Spleen (tissue), 11 donors: Measurements from ENCODE around the gene TBPL1. TPM values are rescaled to one million over a fixed set of nuclear protein-coding genes. Genes with fewer than 3 reads are reported as not detected.

Experiments
- DNase-seq: peaks from one replicate; pipeline ENCODE4 v3.0.0-alpha.2; 2020
- H3K27ac ChIP-seq, 8 donors: fragments of 200-600 bp; sonication (generic) in 7 of 8; 1 replicate in 4 of 8; 2 replicates in 4 of 8; pipeline versions ENCODE4 v1.5.0 to v1.8.0; 2016 to 2021; ENCODE audit warnings: inconsistent platforms in 4 of 8, mild to moderate bottlenecking in 4 of 8, moderate library complexity in 1 of 8
- H3K27me3 ChIP-seq, 7 donors: fragments of 200-600 bp; sonication (generic) in 6 of 7; replicated peaks in 1 of 7; 1 replicate in 4 of 7; 2 replicates in 3 of 7; pipeline versions ENCODE4 v1.5.0 to v1.8.0; 2016 to 2021; ENCODE audit warnings: inconsistent platforms in 3 of 7, mild to moderate bottlenecking in 1 of 7
- H3K36me3 ChIP-seq, 6 donors: fragments of 200-600 bp; sonication (generic) in 5 of 6; 1 replicate in 4 of 6; 2 replicates in 2 of 6; pipeline versions ENCODE4 v1.5.0 to v1.8.0; 2016 to 2021; ENCODE audit warnings: inconsistent platforms in 2 of 6
- H3K4me1 ChIP-seq, 6 donors: fragments of 200-600 bp; sonication (generic) in 5 of 6; 1 replicate in 3 of 6; 2 replicates in 3 of 6; pipeline versions ENCODE4 v1.5.0 to v1.8.0; 2016 to 2021; ENCODE audit warnings: inconsistent platforms in 3 of 6
- H3K4me3 ChIP-seq, 8 donors: fragments of 200-600 bp; sonication (generic) in 7 of 8; 1 replicate in 4 of 8; 2 replicates in 4 of 8; pipeline versions ENCODE4 v1.5.0 to v1.8.0; 2016 to 2021; ENCODE audit warnings: inconsistent platforms in 4 of 8, mild to moderate bottlenecking in 4 of 8, moderate library complexity in 2 of 8
- H3K9me3 ChIP-seq, 8 donors: fragments of 200-600 bp; sonication (generic) in 7 of 8; 1 replicate in 4 of 8; 2 replicates in 4 of 8; pipeline versions ENCODE4 v1.5.0 to v1.8.0; 2016 to 2021; ENCODE audit warnings: inconsistent platforms in 4 of 8
- POLR2A ChIP-seq, 3 donors: fragments of 450-650 bp; IDR thresholded peaks; one replicate each; pipeline ENCODE4 v1.5.1; 2017; ENCODE audit warnings: antibody characterized with exemption in 3 of 3, mild to moderate bottlenecking in 1 of 3
- POLR2AphosphoS5 ChIP-seq, 3 donors: sonication (generic); formaldehyde crosslinking; IDR thresholded peaks; one replicate each; pipeline ENCODE4 v1.5.1; 2017; ENCODE audit warnings: antibody characterized with exemption in 3 of 3
- WGBS, 5 donors: extraction: QIAGEN DNeasy Blood & Tissue Kit in 3 of 5; methylation state at CpG; one replicate each; pipeline versions ENCODE4 v1.1.5 to v1.1.7; 2013 to 2018; 5-methylcytosine and 5-hydroxymethylcytosine counted together
- intact Hi-C: fragments of 100-400 bp; cut with DNase I; formaldehyde crosslinking; loops from one replicate; pipeline ENCODE4 v1.15.0; 2023; ENCODE audit warnings: low total_unique reads
- polyA plus RNA-seq, 3 donors: library from polyadenylated mRNA; stranded (reverse); fragments of 200-250 nt; gene quantifications; one replicate each; pipeline ENCODE4 v1.2.1, GENCODE V29; 2013
- total RNA-seq, 7 donors: library from RNA; depleted of rRNA in 3 of 7; stranded (reverse); fragments of >200 nt in 3 of 7; fragmentation: NEBNext Ultra II Directional in 4 of 7; extraction: Animal tissue kit (Norgen Biotek cat#: 25700) in 4 of 7; gene quantifications; one replicate each; pipeline versions ENCODE4 v1.1.0 to v1.2.1, GENCODE V29; 2016 to 2021
- TF ChIP-seq, protein P1 (sequence below), 11 experiments: fragments of 200-600 bp in 7 of 11; fragments of 450-650 bp in 4 of 11; sonication (generic) in 4 of 11; IDR thresholded peaks in 8 of 11; conservative IDR thresholded peaks in 3 of 11; 1 replicate in 7 of 11; 2 replicates in 4 of 11; pipeline versions ENCODE4 v1.4.0 to v1.8.0; 2016 to 2021; ENCODE audit warnings: antibody characterized with exemption in 11 of 11, inconsistent platforms in 4 of 11, mild to moderate bottlenecking in 1 of 11
- donor health status: healthy with polysubstance abuse.
- donor health status: DM: no; HTN: no; CAD: no; lungs with moderate emphysema.
- donor health status: DM: no; HTN: no; CAD: no.
- donor health status: Bipolar disorder and iron deficiency.
- donor health status: healthy.
- donor health status: DM: no; HTN: no; CAD: no.
- donor health status: DM: yes; HTN: yes; CAD: no.

The TBPL1 gene
- total and polyA plus RNA-seq, 10 donors: 17.0 to 33.3 (median 27.6) TPM

DNA sequence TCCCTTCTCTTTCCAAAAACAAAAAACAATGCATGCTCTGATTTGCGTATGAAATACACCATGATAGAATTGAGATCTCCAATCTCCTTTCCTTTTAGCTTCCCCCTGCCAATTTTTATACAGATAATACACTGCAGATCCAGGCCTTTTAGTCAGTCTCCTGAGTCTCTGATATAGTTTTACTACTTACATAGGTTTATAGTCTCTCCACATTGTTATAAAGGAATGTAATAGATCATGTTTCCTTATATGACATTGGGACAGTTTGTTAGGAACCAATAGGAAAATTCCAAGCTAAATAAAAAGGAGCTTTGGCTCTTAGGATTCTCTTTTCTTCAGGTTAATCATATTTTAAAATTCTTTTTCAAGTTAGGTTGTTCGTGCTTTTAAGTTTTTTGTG, 36.5 kb downstream of the TBPL1 start:
- intact Hi-C loops: no loop called here
- H3K27me3 ChIP-seq: no peaks in the 10 kb centered on the region
- WGBS, 5 donors: 83 to 90% (median 88%) methylated on average over 2 of the region's 2 CpGs
- peaks cover 0 to 67% (median 27%) of the 10 kb centered on the region in 6 donors for H3K36me3 ChIP-seq
- H3K4me3 ChIP-seq: no peak overlapping the region
- no peaks in the 10 kb centered on the region for H3K9me3 ChIP-seq
- TF ChIP-seq POLR2AphosphoS5 (IDR thresholded peaks at IDR 0.05) (no peak), POLR2A (IDR thresholded peaks at IDR 0.05) (no peak)
- TF ChIP-seq, protein P1, sequence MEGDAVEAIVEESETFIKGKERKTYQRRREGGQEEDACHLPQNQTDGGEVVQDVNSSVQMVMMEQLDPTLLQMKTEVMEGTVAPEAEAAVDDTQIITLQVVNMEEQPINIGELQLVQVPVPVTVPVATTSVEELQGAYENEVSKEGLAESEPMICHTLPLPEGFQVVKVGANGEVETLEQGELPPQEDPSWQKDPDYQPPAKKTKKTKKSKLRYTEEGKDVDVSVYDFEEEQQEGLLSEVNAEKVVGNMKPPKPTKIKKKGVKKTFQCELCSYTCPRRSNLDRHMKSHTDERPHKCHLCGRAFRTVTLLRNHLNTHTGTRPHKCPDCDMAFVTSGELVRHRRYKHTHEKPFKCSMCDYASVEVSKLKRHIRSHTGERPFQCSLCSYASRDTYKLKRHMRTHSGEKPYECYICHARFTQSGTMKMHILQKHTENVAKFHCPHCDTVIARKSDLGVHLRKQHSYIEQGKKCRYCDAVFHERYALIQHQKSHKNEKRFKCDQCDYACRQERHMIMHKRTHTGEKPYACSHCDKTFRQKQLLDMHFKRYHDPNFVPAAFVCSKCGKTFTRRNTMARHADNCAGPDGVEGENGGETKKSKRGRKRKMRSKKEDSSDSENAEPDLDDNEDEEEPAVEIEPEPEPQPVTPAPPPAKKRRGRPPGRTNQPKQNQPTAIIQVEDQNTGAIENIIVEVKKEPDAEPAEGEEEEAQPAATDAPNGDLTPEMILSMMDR (IDR thresholded peaks at IDR 0.05 in 8 of 11, conservative IDR thresholded peaks at IDR 0.05 in 3 of 11): no peak
- peak overlapping the region in 1 of 8 donors; percentile 22 for H3K27ac ChIP-seq
- DNase-seq: no peak
- no peaks in the 10 kb centered on the region for H3K4me1 ChIP-seq

DNA sequence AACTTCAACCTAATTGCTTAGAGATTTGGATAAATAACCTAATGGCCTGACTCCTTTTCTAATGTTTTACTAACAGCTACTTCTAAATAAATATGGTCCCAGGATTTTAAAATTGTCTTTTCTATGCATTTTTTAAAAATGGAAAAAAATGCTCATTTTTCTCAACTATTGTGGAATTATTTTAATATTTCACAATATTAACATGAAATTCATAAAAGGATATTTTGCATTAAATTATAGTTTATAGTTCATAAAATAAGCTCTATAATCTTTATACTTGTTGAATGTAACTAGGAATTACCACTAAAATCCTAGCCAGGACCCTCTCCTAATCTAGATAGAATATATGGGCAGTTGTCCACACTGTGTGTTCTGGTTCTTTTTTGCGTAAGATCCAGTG, 37.3 kb downstream of the TBPL1 start:
- Histone ChIP-seq H3K4me3 (no peak overlapping the region), H3K4me1 (no peaks in the 10 kb centered on the region), H3K9me3 (no peaks in the 10 kb centered on the region), H3K27ac (no peak overlapping the region), H3K27me3 (no peaks in the 10 kb centered on the region), H3K36me3 (peaks cover 0 to 60% (median 21%) of the 10 kb centered on the region in 6 donors)
- DNase-seq: no peak
- 94 to 100% (median 97%) methylated on average over 1 of the region's 1 CpG for WGBS, 5 donors
- intact Hi-C loops: no loop called here
- TF ChIP-seq POLR2AphosphoS5 (IDR thresholded peaks at IDR 0.05) (no peak), POLR2A (IDR thresholded peaks at IDR 0.05) (no peak)
- TF ChIP-seq, protein P1 (IDR thresholded peaks at IDR 0.05 in 8 of 11, conservative IDR thresholded peaks at IDR 0.05 in 3 of 11): no peak

- DNase-seq: no peak
- no peaks in the 10 kb centered on the region for H3K27me3 ChIP-seq
- no peaks in the 10 kb centered on the region for H3K4me1 ChIP-seq
- intact Hi-C loops: no loop called here
- 80 to 97% (median 92%) methylated on average over 2 of the region's 2 CpGs for WGBS, 5 donors
- H3K9me3 ChIP-seq: no peaks in the 10 kb centered on the region
- no peak overlapping the region for H3K27ac ChIP-seq
- TF ChIP-seq, protein P1 (IDR thresholded peaks at IDR 0.05 in 8 of 11, conservative IDR thresholded peaks at IDR 0.05 in 3 of 11): no peak
- TF ChIP-seq POLR2AphosphoS5 (IDR thresholded peaks at IDR 0.05) (no peak), POLR2A (IDR thresholded peaks at IDR 0.05) (no peak)
- H3K36me3 ChIP-seq: peaks cover 0 to 52% (median 13%) of the 10 kb centered on the region in 6 donors
- H3K4me3 ChIP-seq: no peak overlapping the region
Observed at GRCh38 chr6:133991096-133991593, 38.1 kb downstream of the TBPL1 start.

- Histone ChIP-seq H3K4me3 (no peak overlapping the region), H3K36me3 (peaks cover 0 to 34% (median 4%) of the 10 kb centered on the region in 6 donors), H3K27me3 (no peaks in the 10 kb centered on the region), H3K9me3 (no peaks in the 10 kb centered on the region), H3K27ac (no peak overlapping the region), H3K4me1 (no peaks in the 10 kb centered on the region)
- no peak for DNase-seq
- intact Hi-C loops: no loop called here
- WGBS, 5 donors: 94 to 96% (median 95%) methylated on average over 6 of the region's 6 CpGs
- TF ChIP-seq POLR2AphosphoS5 (IDR thresholded peaks at IDR 0.05): no peak
- TF ChIP-seq, protein P1 (IDR thresholded peaks at IDR 0.05 in 8 of 11, conservative IDR thresholded peaks at IDR 0.05 in 3 of 11): no peak
- TF ChIP-seq POLR2A (IDR thresholded peaks at IDR 0.05): no peak
Observed at GRCh38 chr6:133992992-133993680, 40.1 kb downstream of the TBPL1 start.
